OCI-LY7 (cell line): ENCODE results near the gene DCP1B. TPM values are rescaled to one million over a fixed set of nuclear protein-coding genes. Genes with fewer than 3 reads are reported as not detected.

Experiments used
- BruUV-seq: library from RNA; stranded (reverse); fragments of 400-500 nt; replicated peaks from 2 replicates; lab custom pipeline; 2021; lab: Mats Ljungman, UMichigan
- CTCF ChIA-PET: fragments of 300-600 bp; sonication (Branson Sonifier 250); formaldehyde crosslinking; loops from one replicate; lab custom pipeline; 2022; ENCODE audit warnings: antibody characterized with exemption; ENCODE audit not compliant: unreplicated experiment; lab: Charles Lee
- POLR2A ChIA-PET: fragments of 300-600 bp; sonication (Branson Sonifier 250); formaldehyde crosslinking; loops from one replicate; lab custom pipeline; 2022; ENCODE audit warnings: antibody characterized with exemption; lab: Charles Lee
- DNase-seq: peaks from one replicate; pipeline ENCODE4 v3.0.0-alpha.2; 2015; ENCODE audit warnings: low spot score
- H2AFZ ChIP-seq: fragments of 200-600 bp; sonication (generic), shearing (Covaris generic); 2 replicates; pipeline ENCODE4 v1.6.1; 2014; ENCODE audit warnings: mild to moderate bottlenecking, antibody characterized with exemption, low read length, moderate library complexity
- H3K27ac ChIP-seq: fragments of 200-600 bp; sonication (generic); 2 replicates; pipeline ENCODE4 v1.5.1; 2014; ENCODE audit warnings: mixed run types, low read depth, mild to moderate bottlenecking, moderate library complexity, low read length, inconsistent platforms; ENCODE audit not compliant: poor library complexity, severe bottlenecking
- H3K36me3 ChIP-seq: fragments of 200-600 bp; sonication (generic); 2 replicates; pipeline ENCODE4 v1.6.1; 2014; ENCODE audit warnings: mild to moderate bottlenecking, antibody characterized with exemption, low read length, moderate library complexity, mixed read lengths; ENCODE audit not compliant: insufficient read depth
- H3K4me1 ChIP-seq: fragments of 200-600 bp; sonication (generic); 2 replicates; pipeline ENCODE4 v1.5.1; 2014; ENCODE audit warnings: mild to moderate bottlenecking, low read length; ENCODE audit not compliant: insufficient read depth, poor library complexity, severe bottlenecking
- H3K4me2 ChIP-seq: fragments of 200-600 bp; sonication (generic); 2 replicates; pipeline ENCODE4 v1.6.1; 2014; ENCODE audit warnings: mild to moderate bottlenecking, low read length
- H3K4me3 ChIP-seq: fragments of 200-600 bp; sonication (generic); 2 replicates; pipeline ENCODE4 v1.5.1; 2014; ENCODE audit warnings: mild to moderate bottlenecking, low read depth, low read length; ENCODE audit not compliant: poor library complexity, severe bottlenecking
- H3K79me2 ChIP-seq: fragments of 200-600 bp; sonication (generic); 2 replicates; pipeline ENCODE4 v1.6.1; 2016; ENCODE audit warnings: low read depth, mild to moderate bottlenecking, low read length, moderate library complexity, mixed read lengths; ENCODE audit not compliant: insufficient read depth
- H3K9me2 ChIP-seq: fragments of 200-600 bp; sonication (generic); 2 replicates; pipeline ENCODE4 v1.6.1; 2016; ENCODE audit warnings: mild to moderate bottlenecking, low read length, mixed read lengths; ENCODE audit not compliant: insufficient read depth
- H3K9me3 ChIP-seq: fragments of 200-600 bp; sonication (generic); 2 replicates; pipeline ENCODE4 v1.6.1; 2014; ENCODE audit warnings: mild to moderate bottlenecking, mixed run types, low read length, mixed read lengths
- H4K20me1 ChIP-seq: fragments of 200-600 bp; sonication (generic); 2 replicates; pipeline ENCODE4 v1.6.1; 2014; ENCODE audit warnings: mild to moderate bottlenecking, antibody characterized with exemption, low read length, moderate library complexity, mixed read lengths; ENCODE audit not compliant: insufficient read depth
- EZH2phosphoT487 ChIP-seq: fragments of 200-600 bp; sonication (generic); IDR thresholded peaks from 2 replicates; pipeline ENCODE4 v1.6.1; 2018; ENCODE audit warnings: low read depth, borderline replicate concordance, mild to moderate bottlenecking, mixed run types, antibody characterized with exemption, low read length, moderate library complexity, mixed read lengths
- intact Hi-C: fragments of 100-400 bp; cut with micrococcal nuclease; formaldehyde crosslinking; loops from one replicate; pipeline ENCODE4 v1.10.0; 2022; ENCODE audit not compliant: unreplicated experiment
- total RNA-seq, 2 experiments: library from RNA; depleted of rRNA in 1 of 2; stranded (reverse); fragments of >200 nt in 1 of 2; shearing (Covaris generic) in 1 of 2; gene quantifications; 2 replicates each; pipeline ENCODE4 v1.2.3, GENCODE V29; 2014 to 2022
- TF ChIP-seq, protein P1 (sequence below): fragments of 200-600 bp; sonication (generic); conservative IDR thresholded peaks from 2 replicates; pipeline ENCODE4 v1.5.1; 2014; ENCODE audit warnings: mild to moderate bottlenecking, antibody characterized with exemption, low read length, moderate library complexity, mixed read lengths

Gene DCP1B
- total RNA-seq, 2 experiments from 2014 or later = 14.2 to 15.5 TPM

GRCh38 chr12:2003676-2004112 lies 563 bp downstream of the DCP1B start:
- Histone ChIP-seq H3K27ac (peak overlapping the region; percentile 54), H3K4me3 (peak overlapping the region; percentile 77), H3K36me3 (no peaks in the 10 kb centered on the region), H4K20me1 (no peaks in the 10 kb centered on the region), H3K9me2 (no peaks in the 10 kb centered on the region), H3K4me2 (peak overlapping the region; percentile 86), H3K79me2 (peaks cover 20% of the 10 kb centered on the region), H3K4me1 (peaks cover 16% of the 10 kb centered on the region), H2AFZ (peak overlapping the region; percentile 51; the same call in 1 of the 2 replicates), H3K9me3 (no peaks in the 10 kb centered on the region)
- DNase-seq = peak; percentile 66
- BruUV-seq = no TSS peak
- POLR2A ChIA-PET = interaction anchor here (0.5 to 0.7 kb wide), 2 partner anchors 1426 to 1719 kb away, joined by 3 to 4 read pairs; no protein-coding TSS in a partner anchor
- CTCF ChIA-PET = no interaction called here
- TF ChIP-seq EZH2phosphoT487 = no peak
- intact Hi-C loops = no loop called here

GRCh38 chr12:1995205-1995896 lies 8.9 kb downstream of the DCP1B start:
- DNase-seq = no peak
- Histone ChIP-seq H3K9me2 (no peaks in the 10 kb centered on the region), H2AFZ (no peak overlapping the region), H3K4me1 (no peaks in the 10 kb centered on the region), H3K4me3 (no peak overlapping the region), H3K4me2 (no peak overlapping the region), H3K36me3 (peaks cover 47% of the 10 kb centered on the region), H3K79me2 (no peaks in the 10 kb centered on the region), H3K27ac (no peak overlapping the region), H3K9me3 (no peaks in the 10 kb centered on the region), H4K20me1 (no peaks in the 10 kb centered on the region)
- TF ChIP-seq EZH2phosphoT487 = no peak
- TF ChIP-seq, protein P1, sequence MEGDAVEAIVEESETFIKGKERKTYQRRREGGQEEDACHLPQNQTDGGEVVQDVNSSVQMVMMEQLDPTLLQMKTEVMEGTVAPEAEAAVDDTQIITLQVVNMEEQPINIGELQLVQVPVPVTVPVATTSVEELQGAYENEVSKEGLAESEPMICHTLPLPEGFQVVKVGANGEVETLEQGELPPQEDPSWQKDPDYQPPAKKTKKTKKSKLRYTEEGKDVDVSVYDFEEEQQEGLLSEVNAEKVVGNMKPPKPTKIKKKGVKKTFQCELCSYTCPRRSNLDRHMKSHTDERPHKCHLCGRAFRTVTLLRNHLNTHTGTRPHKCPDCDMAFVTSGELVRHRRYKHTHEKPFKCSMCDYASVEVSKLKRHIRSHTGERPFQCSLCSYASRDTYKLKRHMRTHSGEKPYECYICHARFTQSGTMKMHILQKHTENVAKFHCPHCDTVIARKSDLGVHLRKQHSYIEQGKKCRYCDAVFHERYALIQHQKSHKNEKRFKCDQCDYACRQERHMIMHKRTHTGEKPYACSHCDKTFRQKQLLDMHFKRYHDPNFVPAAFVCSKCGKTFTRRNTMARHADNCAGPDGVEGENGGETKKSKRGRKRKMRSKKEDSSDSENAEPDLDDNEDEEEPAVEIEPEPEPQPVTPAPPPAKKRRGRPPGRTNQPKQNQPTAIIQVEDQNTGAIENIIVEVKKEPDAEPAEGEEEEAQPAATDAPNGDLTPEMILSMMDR = no peak
- intact Hi-C loops = no loop called here
- BruUV-seq = no TSS peak
- ChIA-PET POLR2A (no interaction called here), CTCF (no interaction called here)

DNA sequence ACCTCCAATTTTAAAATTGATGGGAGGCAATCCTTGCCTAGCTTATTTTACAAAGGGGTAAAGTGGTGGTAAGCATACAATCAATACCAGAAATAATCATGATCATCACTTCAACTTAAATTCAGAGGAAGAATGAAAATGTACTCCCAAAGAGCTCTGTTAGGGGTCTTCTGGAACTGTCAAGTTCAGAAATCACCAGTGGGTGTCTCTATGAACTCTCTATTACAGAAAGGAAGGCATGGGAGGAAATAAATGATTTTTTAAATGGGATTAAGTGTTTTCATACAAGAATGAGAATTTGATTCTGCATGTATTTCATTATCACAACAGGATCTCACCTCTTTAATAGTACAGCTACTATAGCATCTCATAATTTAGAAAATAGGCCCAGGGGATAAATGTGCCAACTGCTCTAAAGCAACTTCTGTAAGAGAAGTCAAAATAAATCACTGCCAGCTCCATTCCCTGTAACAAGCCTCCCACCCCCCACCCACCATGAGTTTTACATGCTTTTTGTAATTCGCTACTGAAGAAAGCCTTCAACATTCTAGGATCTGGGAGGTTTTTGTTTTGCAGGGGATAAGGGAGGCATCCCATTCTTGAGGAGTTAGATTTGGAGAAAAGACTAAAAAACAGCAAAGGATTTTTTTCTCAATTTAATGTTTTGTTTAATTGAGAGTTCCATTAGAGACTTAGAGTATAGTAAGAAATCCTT lies 9.7 kb downstream of the DCP1B start:
- POLR2A ChIA-PET = interaction anchor here (0.5 to 0.9 kb wide), 5 partner anchors 8 to 449 kb away, joined by 3 to 4 read pairs (median 3); partner anchors contain the start of gene DCP1B
- no peak overlapping the region for H2AFZ ChIP-seq
- TF ChIP-seq, protein P1 = no peak; the same call in 1 of the 2 replicates
- TF ChIP-seq EZH2phosphoT487 = no peak
- no peaks in the 10 kb centered on the region for H3K4me1 ChIP-seq
- H3K9me2 ChIP-seq = no peaks in the 10 kb centered on the region
- no TSS peak for BruUV-seq
- H3K4me3 ChIP-seq = no peak overlapping the region
- intact Hi-C loops = no loop called here
- CTCF ChIA-PET = no interaction called here
- H3K36me3 ChIP-seq = peaks cover 54% of the 10 kb centered on the region
- H3K27ac ChIP-seq = no peak overlapping the region
- no peaks in the 10 kb centered on the region for H3K79me2 ChIP-seq
- no peaks in the 10 kb centered on the region for H4K20me1 ChIP-seq
- no peak overlapping the region for H3K4me2 ChIP-seq
- DNase-seq = no peak
- no peaks in the 10 kb centered on the region for H3K9me3 ChIP-seq
